PC-9 (cell line): ENCODE data around the gene LAPTM5. TPM values are rescaled to one million over a fixed set of nuclear protein-coding genes. Genes with fewer than 3 reads are reported as not detected.

Experiments used
- BruUV-seq: library from RNA; stranded (reverse); fragments of 400-500 nt; replicated peaks from 2 replicates; lab custom pipeline; 2021; lab: Mats Ljungman, UMichigan
- CTCF ChIA-PET: fragments of 300-600 bp; sonication (Branson Sonifier 250); formaldehyde crosslinking; loops from one replicate; lab custom pipeline; 2022; ENCODE audit warnings: antibody characterized with exemption; lab: Charles Lee
- POLR2A ChIA-PET: fragments of 300-600 bp; sonication (Branson Sonifier 250); formaldehyde crosslinking; loops from one replicate; lab custom pipeline; 2022; ENCODE audit warnings: antibody characterized with exemption; ENCODE audit not compliant: unreplicated experiment; lab: Charles Lee
- DNase-seq, 2 experiments: peaks; one replicate each; pipeline versions ENCODE4 v3.0.0 to v3.0.0-alpha.2; 2015 to 2022; ENCODE audit warnings: mixed read lengths in 1 of 2
- H2AFZ ChIP-seq: fragments of 200-600 bp; sonication (generic); 2 replicates; pipeline ENCODE4 v1.8.1; 2017; ENCODE audit warnings: antibody characterized with exemption
- H3F3A ChIP-seq: fragments of 200-600 bp; sonication (generic); 2 replicates; pipeline ENCODE4 v1.8.1; 2017; ENCODE audit warnings: antibody characterized with exemption, mild to moderate bottlenecking, low read depth; ENCODE audit not compliant: insufficient read depth
- H3K27ac ChIP-seq: fragments of 200-600 bp; sonication (generic); 2 replicates; pipeline ENCODE4 v1.6.1; 2016; ENCODE audit warnings: mixed run types
- H3K27me3 ChIP-seq: fragments of 200-600 bp; sonication (generic); 2 replicates; pipeline ENCODE4 v1.6.1; 2016; ENCODE audit warnings: low read depth, mixed run types; ENCODE audit not compliant: insufficient read depth
- H3K36me3 ChIP-seq: fragments of 200-600 bp; sonication (generic); 2 replicates; pipeline ENCODE4 v1.6.1; 2016; ENCODE audit warnings: low read depth, mixed run types
- H3K4me1 ChIP-seq: fragments of 200-600 bp; sonication (generic); replicated peaks from 2 replicates; pipeline ENCODE4 v1.6.1; 2016; ENCODE audit warnings: mixed run types; ENCODE audit not compliant: insufficient read depth
- H3K4me2 ChIP-seq: fragments of 200-600 bp; sonication (generic); 2 replicates; pipeline ENCODE4 v1.6.1; 2017; ENCODE audit warnings: mixed run types
- H3K4me3 ChIP-seq: fragments of 200-600 bp; sonication (generic); 2 replicates; pipeline ENCODE4 v1.6.1; 2016; ENCODE audit warnings: mixed run types
- H3K79me2 ChIP-seq: fragments of 200-600 bp; sonication (generic); 2 replicates; pipeline ENCODE4 v1.6.1; 2017; ENCODE audit warnings: low read depth, mixed run types
- H3K9me2 ChIP-seq: fragments of 200-600 bp; sonication (generic); 2 replicates; pipeline ENCODE4 v1.8.1; 2017; ENCODE audit warnings: mild to moderate bottlenecking; ENCODE audit not compliant: insufficient read depth
- H3K9me3 ChIP-seq: fragments of 200-600 bp; sonication (generic); 2 replicates; pipeline ENCODE4 v1.8.1; 2016; ENCODE audit warnings: low read depth; ENCODE audit not compliant: insufficient read depth
- H4K20me1 ChIP-seq: fragments of 200-600 bp; sonication (generic); 2 replicates; pipeline ENCODE4 v1.8.1; 2017; ENCODE audit not compliant: insufficient read depth
- CTCF ChIP-seq: fragments of 200-600 bp; sonication (generic); conservative IDR thresholded peaks from 2 replicates; pipeline ENCODE4 v1.6.1; 2017; ENCODE audit warnings: mixed run types, antibody characterized with exemption, mild to moderate bottlenecking, moderate library complexity
- EZH2 ChIP-seq: fragments of 200-600 bp; sonication (generic); IDR thresholded peaks from 2 replicates; pipeline ENCODE4 v1.8.0; 2017; ENCODE audit warnings: antibody characterized with exemption, low read depth
- intact Hi-C: fragments of 100-400 bp; cut with micrococcal nuclease; formaldehyde crosslinking; loops from one replicate; pipeline ENCODE4 v1.10.0; 2022; ENCODE audit not compliant: unreplicated experiment
- total RNA-seq: library from RNA; stranded (reverse); gene quantifications from 2 replicates; pipeline ENCODE4 v1.2.3, GENCODE V29; 2021

LAPTM5 gene
- total RNA-seq, 1 experiment from 2014 or later, result 5.0 TPM

GRCh38 chr1:30803562-30803961 lies 46.0 kb upstream of the LAPTM5 start:
- CTCF ChIA-PET, result interaction anchor here (0.5 to 1.1 kb wide), 2 partner anchors 21 to 107 kb away, joined by 4 to 5 read pairs; no protein-coding TSS in a partner anchor
- H2AFZ ChIP-seq, result no peak overlapping the region
- no TSS peak for BruUV-seq
- no peaks in the 10 kb centered on the region for H3K9me3 ChIP-seq
- no peak for DNase-seq
- H3K9me2 ChIP-seq, result no peaks in the 10 kb centered on the region
- no peak overlapping the region for H3K27ac ChIP-seq
- no peak overlapping the region for H3K4me3 ChIP-seq
- H3K4me2 ChIP-seq, result no peak overlapping the region
- H3K79me2 ChIP-seq, result no peaks in the 10 kb centered on the region
- H3K27me3 ChIP-seq, result peaks cover 6% of the 10 kb centered on the region; the same call in 1 of the 2 replicates
- H4K20me1 ChIP-seq, result no peaks in the 10 kb centered on the region
- intact Hi-C loops, result loop anchor here (5.0 kb wide), 1 partner anchor 124 kb away; no protein-coding TSS in a partner anchor
- peaks cover 8% of the 10 kb centered on the region; the same call in 1 of the 2 replicates for H3F3A ChIP-seq
- no peaks in the 10 kb centered on the region for H3K36me3 ChIP-seq
- peaks cover 9% of the 10 kb centered on the region for H3K4me1 ChIP-seq
- TF ChIP-seq CTCF, result no peak
- no peak for TF ChIP-seq EZH2
- POLR2A ChIA-PET, result interaction anchor here (0.6 kb wide), 1 partner anchor 108 kb away, joined by 4 read pairs; no protein-coding TSS in a partner anchor

- POLR2A ChIA-PET, result no interaction called here
- Histone ChIP-seq H3K27ac (no peak overlapping the region), H3K9me2 (no peaks in the 10 kb centered on the region), H3K9me3 (no peaks in the 10 kb centered on the region), H3K4me1 (peaks cover 25% of the 10 kb centered on the region), H3F3A (peaks cover 24% of the 10 kb centered on the region), H4K20me1 (no peaks in the 10 kb centered on the region), H3K27me3 (peaks cover 6% of the 10 kb centered on the region; the same call in 1 of the 2 replicates), H3K79me2 (no peaks in the 10 kb centered on the region), H3K4me2 (peak overlapping the region; percentile 59), H3K4me3 (no peak overlapping the region), H3K36me3 (no peaks in the 10 kb centered on the region), H2AFZ (no peak overlapping the region)
- CTCF ChIA-PET, result interaction anchor here (0.5 to 2.4 kb wide), 9 partner anchors 15 to 127 kb away, joined by 3 to 31 read pairs (median 6); no protein-coding TSS in a partner anchor
- peak in 1 of 2 experiments; percentile 79 for DNase-seq
- TF ChIP-seq EZH2 (no peak), CTCF (peak; percentile 88)
- intact Hi-C loops, result loop anchor here (1.0 to 5.0 kb wide), 2 partner anchors 110 to 126 kb away; no protein-coding TSS in a partner anchor
- no TSS peak for BruUV-seq
These were observed 44.2 kb upstream of the LAPTM5 start for GRCh38 chr1:30801771-30802198.

GRCh38 chr1:30799233-30799511 lies 41.6 kb upstream of the LAPTM5 start:
- BruUV-seq, result no TSS peak
- CTCF ChIA-PET, result no interaction called here
- POLR2A ChIA-PET, result no interaction called here

More at GRCh38 chr1:30799233-30799511, 41.6 kb upstream of the LAPTM5 start:
- Histone ChIP-seq H3K4me1 (peaks cover 25% of the 10 kb centered on the region), H2AFZ (no peak overlapping the region), H3K27ac (peak overlapping the region; percentile 26; the same call in 1 of the 2 replicates), H3F3A (peaks cover 24% of the 10 kb centered on the region), H3K79me2 (no peaks in the 10 kb centered on the region), H3K9me2 (no peaks in the 10 kb centered on the region), H3K4me3 (no peak overlapping the region), H3K4me2 (peak overlapping the region; percentile 50; the same call in 1 of the 2 replicates), H4K20me1 (no peaks in the 10 kb centered on the region), H3K9me3 (no peaks in the 10 kb centered on the region), H3K27me3 (no peaks in the 10 kb centered on the region), H3K36me3 (no peaks in the 10 kb centered on the region)
- DNase-seq, result no peak
- intact Hi-C loops, result loop anchor here (5.0 kb wide), 1 partner anchor 82 kb away; no protein-coding TSS in a partner anchor
- TF ChIP-seq EZH2 (no peak), CTCF (no peak)
